H1 (cell line): ENCODE results near the gene MRFAP1L1. TPM values are rescaled to one million over a fixed set of nuclear protein-coding genes. Genes with fewer than 3 reads are reported as not detected.

Experiments used
- NANOG ChIP-seq: IDR thresholded peaks from 2 replicates; pipeline ENCODE4 v1.6.1; 2011; ENCODE audit warnings: low read length, low read depth, mild to moderate bottlenecking, inconsistent platforms; ENCODE audit not compliant: insufficient read depth, poor library complexity, severe bottlenecking
- RFX5 ChIP-seq: IDR thresholded peaks from 2 replicates; pipeline ENCODE4 v1.6.1; 2011; ENCODE audit warnings: low read depth, low read length, improper control_type of control experiment, borderline replicate concordance
- SAP30 ChIP-seq: fragments of 300-600 bp; sonication (generic); IDR thresholded peaks from 2 replicates; pipeline ENCODE4 v1.7.1; 2012; ENCODE audit warnings: low read length, moderate library complexity, mild to moderate bottlenecking, inconsistent platforms; ENCODE audit not compliant: insufficient read depth, insufficient replicate concordance
- SIX5 ChIP-seq: IDR thresholded peaks from 2 replicates; pipeline ENCODE4 v1.6.1; 2011; ENCODE audit warnings: mild to moderate bottlenecking, low read depth, low read length
- polyA plus RNA-seq, 7 experiments: library from polyadenylated mRNA; depleted of rRNA in 3 of 7; stranded (reverse) in 5 of 7; unstranded in 2 of 7; fragments of >200 nt in 5 of 7; fragments of 200-250 nt in 2 of 7; gene quantifications; 1 replicate in 5 of 7; 2 replicates in 1 of 7; 4 replicates in 1 of 7; pipeline versions ENCODE4 v1.2.1 to v1.2.3, GENCODE V29; 2011 to 2013; ENCODE audit warnings: missing spikeins in 2 of 7, mixed read lengths in 2 of 7
- total RNA-seq: library from RNA; stranded (reverse); fragmentation: NEBNext Ultra II Directional; extraction: Animal tissue kit (Norgen Biotek cat#: 25700); gene quantifications from 2 replicates; pipeline ENCODE4 v1.2.1, GENCODE V29; 2021

The MRFAP1L1 gene
- total and polyA plus RNA-seq, 2 of the 8 experiments (the other 6 are each of a cell fraction or from before 2014, with no cell fraction given) = 26.8 to 54.3 TPM

DNA sequence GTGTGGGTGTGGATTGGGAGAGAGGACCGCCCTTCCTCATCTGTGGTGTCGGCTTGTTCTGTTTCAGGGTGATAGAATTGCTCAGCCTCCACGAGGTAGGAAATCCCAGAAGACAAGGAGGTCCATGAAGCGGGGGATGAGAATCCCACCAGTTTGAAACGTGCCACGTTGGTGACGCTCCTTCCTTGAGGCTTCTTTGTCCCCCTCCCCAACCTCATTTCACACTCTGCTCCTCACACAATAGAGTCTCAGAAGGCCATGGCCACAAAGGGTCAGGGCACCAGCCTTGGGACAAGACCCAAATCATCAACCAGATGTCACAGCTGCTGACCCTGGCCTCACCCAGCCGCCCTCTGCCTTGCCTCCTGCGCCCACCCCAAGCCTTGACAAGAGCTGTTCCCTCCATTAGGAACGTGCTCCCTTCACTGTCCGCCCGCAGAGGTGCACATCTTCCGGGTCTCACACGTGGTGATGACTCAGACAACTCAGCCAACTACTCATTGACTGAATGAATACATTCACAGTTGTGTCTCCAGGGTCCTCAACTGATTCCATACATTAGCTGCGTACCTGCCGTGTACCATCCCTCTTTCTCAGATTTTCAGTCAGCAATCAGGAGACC lies 24.6 kb upstream of the MRFAP1L1 start (continued):
- TF ChIP-seq SAP30 = no peak
- no peak for TF ChIP-seq SIX5
- TF ChIP-seq NANOG = no peak
- TF ChIP-seq RFX5 = no peak
